ENCODE results near the gene ZNF438.

- TF ChIP-seq PKNOX1 (IDR thresholded peaks at IDR 0.05) (no peak), FOXK2 (IDR thresholded peaks at IDR 0.05) (no peak)
Observed at GRCh38 chr10:30931094-30931493, 100.6 kb downstream of the ZNF438 start.
